Measurements from ENCODE around the gene RFX2.

GRCh38 chr19:6010107-6010506 is 100.2 kb downstream of the RFX2 start:
- TF ChIP-seq CTCF (IDR thresholded peaks at IDR 0.05 in 4 of 5, conservative IDR thresholded peaks at IDR 0.05 in 1 of 5) (no peak), POLR2A (IDR thresholded peaks at IDR 0.05) (no peak)

Data from gastrocnemius medialis (tissue), 4 donors.